ENCODE results near the gene IER3.

Gene IER3

GRCh38 chr6:30748851-30749540 is 4.6 kb upstream of the IER3 start:
- H3K4me1 ChIP-seq (ENCODE audit: control insufficient read depth in 2 of 2, insufficient read depth in 2 of 2, low read length in 2 of 2): peaks cover 34 to 53% of the 10 kb centered on the region in 2 donors
- H3K4me3 ChIP-seq (ENCODE audit: low read length in 2 of 2): peak overlapping the region in 1 of 2 donors; percentile 22
- H3K9ac ChIP-seq (ENCODE audit: low read depth in 1 of 2, low read length in 2 of 2): peak overlapping the region; percentile 30 to 35
- no peaks in the 10 kb centered on the region for H3K9me3 ChIP-seq (ENCODE audit: control insufficient read depth in 2 of 2, low read length in 2 of 2)
- no peaks in the 10 kb centered on the region for H3K27me3 ChIP-seq (ENCODE audit: control insufficient read depth in 2 of 2, insufficient read depth in 2 of 2, low read length in 2 of 2)
- peak overlapping the region; percentile 76 to 91 for H3K27ac ChIP-seq (ENCODE audit: low read depth in 2 of 2, low read length in 2 of 2)
- no peaks in the 10 kb centered on the region for H3K36me3 ChIP-seq (ENCODE audit: control insufficient read depth in 2 of 2, insufficient read depth in 2 of 2, low read length in 2 of 2)

- H3K27me3 ChIP-seq (ENCODE audit: control insufficient read depth in 2 of 2, insufficient read depth in 2 of 2, low read length in 2 of 2): no peaks in the 10 kb centered on the region
- H3K9me3 ChIP-seq (ENCODE audit: control insufficient read depth in 2 of 2, low read length in 2 of 2): no peaks in the 10 kb centered on the region
- peaks cover 34 to 57% of the 10 kb centered on the region in 2 donors for H3K4me1 ChIP-seq (ENCODE audit: control insufficient read depth in 2 of 2, insufficient read depth in 2 of 2, low read length in 2 of 2)
- no peaks in the 10 kb centered on the region for H3K36me3 ChIP-seq (ENCODE audit: control insufficient read depth in 2 of 2, insufficient read depth in 2 of 2, low read length in 2 of 2)
- peak overlapping the region in 1 of 2 donors; percentile 52 for H3K9ac ChIP-seq (ENCODE audit: low read depth in 1 of 2, low read length in 2 of 2)
- H3K27ac ChIP-seq (ENCODE audit: low read depth in 2 of 2, low read length in 2 of 2): peak overlapping the region; percentile 76 to 91
- no peak overlapping the region for H3K4me3 ChIP-seq (ENCODE audit: low read length in 2 of 2)
Observed at GRCh38 chr6:30747902-30748769, 3.8 kb upstream of the IER3 start.

GRCh38 chr6:30747300-30747687 is 2.9 kb upstream of the IER3 start:
- H3K27me3 ChIP-seq (ENCODE audit: control insufficient read depth in 2 of 2, insufficient read depth in 2 of 2, low read length in 2 of 2): no peaks in the 10 kb centered on the region
- no peaks in the 10 kb centered on the region for H3K36me3 ChIP-seq (ENCODE audit: control insufficient read depth in 2 of 2, insufficient read depth in 2 of 2, low read length in 2 of 2)
- no peaks in the 10 kb centered on the region for H3K9me3 ChIP-seq (ENCODE audit: control insufficient read depth in 2 of 2, low read length in 2 of 2)
- H3K4me3 ChIP-seq (ENCODE audit: low read length in 2 of 2): peak overlapping the region in 1 of 2 donors; percentile 13
- peak overlapping the region in 1 of 2 donors; percentile 52 for H3K9ac ChIP-seq (ENCODE audit: low read depth in 1 of 2, low read length in 2 of 2)
- H3K27ac ChIP-seq (ENCODE audit: low read depth in 2 of 2, low read length in 2 of 2): peak overlapping the region; percentile 76 to 91
- H3K4me1 ChIP-seq (ENCODE audit: control insufficient read depth in 2 of 2, insufficient read depth in 2 of 2, low read length in 2 of 2): peaks cover 34 to 57% of the 10 kb centered on the region in 2 donors

GRCh38 chr6:30743099-30744053 is 971 bp downstream of the IER3 start:
- Histone ChIP-seq H3K36me3 (ENCODE audit: control insufficient read depth in 2 of 2, insufficient read depth in 2 of 2, low read length in 2 of 2) (peaks cover 18 to 22% of the 10 kb centered on the region in 2 donors), H3K4me3 (ENCODE audit: low read length in 2 of 2) (peak overlapping the region; percentile 89 to 98), H3K4me1 (ENCODE audit: control insufficient read depth in 2 of 2, insufficient read depth in 2 of 2, low read length in 2 of 2) (peaks cover 32 to 52% of the 10 kb centered on the region in 2 donors), H3K9ac (ENCODE audit: low read depth in 1 of 2, low read length in 2 of 2) (peak overlapping the region; percentile 88 to 99), H3K27me3 (ENCODE audit: control insufficient read depth in 2 of 2, insufficient read depth in 2 of 2, low read length in 2 of 2) (no peaks in the 10 kb centered on the region), H3K9me3 (ENCODE audit: control insufficient read depth in 2 of 2, low read length in 2 of 2) (no peaks in the 10 kb centered on the region), H3K27ac (ENCODE audit: low read depth in 2 of 2, low read length in 2 of 2) (peak overlapping the region; percentile 94 to 97)

GRCh38 chr6:30742316-30743098 is 1.8 kb downstream of the IER3 start, which contains the start of gene FLOT1:
TSS of gene FLOT1 (minus strand) at chr6:30742687. CDS start at chr6:30742189, 498 bp downstream.
- Histone ChIP-seq H3K36me3 (ENCODE audit: control insufficient read depth in 2 of 2, insufficient read depth in 2 of 2, low read length in 2 of 2) (peaks cover 26% of the 10 kb centered on the region in 2 donors), H3K4me1 (ENCODE audit: control insufficient read depth in 2 of 2, insufficient read depth in 2 of 2, low read length in 2 of 2) (peaks cover 33 to 49% of the 10 kb centered on the region in 2 donors), H3K4me3 (ENCODE audit: low read length in 2 of 2) (peak within 1 kb of the TSS; percentile 93 to 98), H3K27ac (ENCODE audit: low read depth in 2 of 2, low read length in 2 of 2) (peak within 1 kb of the TSS; percentile 94 to 97), H3K9ac (ENCODE audit: low read depth in 1 of 2, low read length in 2 of 2) (peak within 1 kb of the TSS; percentile 98 to 99), H3K27me3 (ENCODE audit: control insufficient read depth in 2 of 2, insufficient read depth in 2 of 2, low read length in 2 of 2) (no peaks in the 10 kb centered on the region), H3K9me3 (ENCODE audit: control insufficient read depth in 2 of 2, low read length in 2 of 2) (no peaks in the 10 kb centered on the region)

- Histone ChIP-seq H3K4me1 (ENCODE audit: control insufficient read depth in 2 of 2, insufficient read depth in 2 of 2, low read length in 2 of 2) (peaks cover 34 to 50% of the 10 kb centered on the region in 2 donors), H3K27ac (ENCODE audit: low read depth in 2 of 2, low read length in 2 of 2) (peak overlapping the region; percentile 94 to 97), H3K36me3 (ENCODE audit: control insufficient read depth in 2 of 2, insufficient read depth in 2 of 2, low read length in 2 of 2) (peaks cover 26 to 27% of the 10 kb centered on the region in 2 donors), H3K4me3 (ENCODE audit: low read length in 2 of 2) (peak overlapping the region; percentile 93 to 98), H3K27me3 (ENCODE audit: control insufficient read depth in 2 of 2, insufficient read depth in 2 of 2, low read length in 2 of 2) (no peaks in the 10 kb centered on the region), H3K9ac (ENCODE audit: low read depth in 1 of 2, low read length in 2 of 2) (peak overlapping the region; percentile 89 to 98), H3K9me3 (ENCODE audit: control insufficient read depth in 2 of 2, low read length in 2 of 2) (no peaks in the 10 kb centered on the region)
Observed at GRCh38 chr6:30741789-30742315, 2.5 kb downstream of the IER3 start.

- H3K4me1 ChIP-seq (ENCODE audit: control insufficient read depth in 2 of 2, insufficient read depth in 2 of 2, low read length in 2 of 2): peaks cover 35 to 53% of the 10 kb centered on the region in 2 donors
- no peaks in the 10 kb centered on the region for H3K9me3 ChIP-seq (ENCODE audit: control insufficient read depth in 2 of 2, low read length in 2 of 2)
- peak overlapping the region; percentile 94 to 97 for H3K27ac ChIP-seq (ENCODE audit: low read depth in 2 of 2, low read length in 2 of 2)
- H3K4me3 ChIP-seq (ENCODE audit: low read length in 2 of 2): peak overlapping the region; percentile 93 to 98
- peak overlapping the region; percentile 89 to 98 for H3K9ac ChIP-seq (ENCODE audit: low read depth in 1 of 2, low read length in 2 of 2)
- no peaks in the 10 kb centered on the region for H3K27me3 ChIP-seq (ENCODE audit: control insufficient read depth in 2 of 2, insufficient read depth in 2 of 2, low read length in 2 of 2)
- peaks cover 26 to 29% of the 10 kb centered on the region in 2 donors for H3K36me3 ChIP-seq (ENCODE audit: control insufficient read depth in 2 of 2, insufficient read depth in 2 of 2, low read length in 2 of 2)
Observed at GRCh38 chr6:30741063-30741779, 3.1 kb downstream of the IER3 start.

GRCh38 chr6:30740540-30740870 is 3.8 kb downstream of the IER3 start:
- H3K4me1 ChIP-seq (ENCODE audit: control insufficient read depth in 2 of 2, insufficient read depth in 2 of 2, low read length in 2 of 2): peaks cover 35 to 49% of the 10 kb centered on the region in 2 donors
- H3K4me3 ChIP-seq (ENCODE audit: low read length in 2 of 2): no peak overlapping the region
- H3K9me3 ChIP-seq (ENCODE audit: control insufficient read depth in 2 of 2, low read length in 2 of 2): no peaks in the 10 kb centered on the region
- no peak overlapping the region for H3K27ac ChIP-seq (ENCODE audit: low read depth in 2 of 2, low read length in 2 of 2)
- peaks cover 33 to 35% of the 10 kb centered on the region in 2 donors for H3K36me3 ChIP-seq (ENCODE audit: control insufficient read depth in 2 of 2, insufficient read depth in 2 of 2, low read length in 2 of 2)
- no peaks in the 10 kb centered on the region for H3K27me3 ChIP-seq (ENCODE audit: control insufficient read depth in 2 of 2, insufficient read depth in 2 of 2, low read length in 2 of 2)
- no peak overlapping the region for H3K9ac ChIP-seq (ENCODE audit: low read depth in 1 of 2, low read length in 2 of 2)
